ENCODE results near the gene SYNGAP1. TPM values are rescaled to one million over a fixed set of nuclear protein-coding genes. Genes with fewer than 3 reads are reported as not detected.

The SYNGAP1 gene
- 1.5 and 2.6 TPM in 2 replicates for total RNA-seq

DNA sequence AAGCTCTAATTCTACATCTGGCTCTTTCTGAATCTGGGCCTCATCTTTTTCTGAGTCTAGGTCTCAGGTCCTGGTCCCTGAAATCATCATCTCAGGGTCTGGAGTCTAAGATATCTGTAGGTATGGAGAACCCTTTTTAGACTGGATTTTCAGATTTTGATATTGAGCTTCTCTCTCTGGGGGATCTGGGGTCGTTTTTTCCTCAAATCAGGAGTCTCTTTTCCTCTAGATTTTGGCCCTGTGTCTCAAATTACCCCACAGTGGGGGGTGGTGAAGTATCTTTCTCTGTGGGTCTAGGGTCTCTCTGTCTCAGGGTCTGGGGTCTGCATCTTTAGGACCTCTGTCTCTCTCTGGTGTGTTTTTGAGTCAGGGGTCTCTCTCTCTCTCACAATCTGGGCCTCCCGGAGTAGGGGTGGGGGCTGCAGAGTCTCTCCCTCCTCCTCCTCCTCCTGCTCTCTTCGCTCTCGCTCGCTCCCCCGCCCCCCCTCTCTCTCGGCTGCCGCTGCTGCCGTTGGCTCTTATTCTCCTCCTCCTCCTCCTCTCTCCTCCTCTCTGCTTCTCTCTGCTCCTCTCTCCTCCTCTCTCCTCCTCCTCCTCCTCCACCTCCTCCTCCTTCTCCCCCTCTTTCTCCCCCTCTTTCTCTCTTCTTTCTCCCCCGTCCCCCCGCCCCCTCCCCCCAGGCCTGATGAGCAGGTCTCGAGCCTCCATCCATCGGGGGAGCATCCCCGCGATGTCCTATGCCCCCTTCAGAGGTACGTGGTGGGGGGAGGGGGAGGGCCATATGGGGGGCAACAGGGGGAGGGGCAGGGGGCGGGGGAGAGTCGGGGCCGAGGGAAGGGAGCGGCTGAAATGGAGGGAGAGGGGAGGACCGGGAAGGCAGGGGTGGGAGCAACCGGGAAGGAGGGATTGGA lies at the start of gene SYNGAP1:
Gene SYNGAP1, plus strand, starts transcription at position 486 of the 911 bp plus-strand sequence. Its CDS starts 200 bp downstream, at position 686.

DNA sequence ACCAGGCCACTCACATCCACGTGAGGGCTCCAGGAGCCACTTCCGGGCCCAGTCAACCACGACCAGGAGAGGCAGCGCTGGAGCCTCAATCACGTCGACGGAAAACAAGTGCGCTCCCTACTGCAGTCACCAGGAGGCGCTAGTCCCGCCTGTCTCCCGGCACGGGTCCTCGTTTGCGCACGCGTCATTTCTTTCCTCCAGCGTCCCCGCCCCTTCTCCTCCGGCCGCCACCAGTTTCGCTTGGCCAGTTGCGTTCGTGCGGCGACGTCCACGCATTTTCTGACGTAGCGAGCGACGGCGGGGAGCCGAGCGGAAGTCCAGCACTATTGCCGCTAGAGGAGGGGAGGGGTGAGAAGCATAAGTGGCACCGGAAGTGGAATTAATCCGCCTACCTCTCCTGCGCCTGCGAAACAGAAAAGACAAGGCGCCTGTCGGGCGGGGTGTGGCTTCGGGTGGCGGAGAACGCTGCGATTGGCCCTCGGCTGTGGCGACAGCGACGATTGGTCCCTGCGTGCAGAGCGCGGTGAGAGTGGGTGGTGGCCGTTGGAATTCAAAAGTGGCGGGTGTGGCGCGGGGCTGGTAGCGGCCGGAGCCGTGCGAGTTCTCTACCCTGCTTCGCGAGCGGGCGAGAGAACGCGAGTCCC lies 28.5 kb upstream of the SYNGAP1 start, which contains the start of gene KIFC1:
Gene KIFC1, plus strand, starts transcription at position 546 of the 644 bp plus-strand sequence. CDS start 163 bp downstream, outside the sequence.

DNA sequence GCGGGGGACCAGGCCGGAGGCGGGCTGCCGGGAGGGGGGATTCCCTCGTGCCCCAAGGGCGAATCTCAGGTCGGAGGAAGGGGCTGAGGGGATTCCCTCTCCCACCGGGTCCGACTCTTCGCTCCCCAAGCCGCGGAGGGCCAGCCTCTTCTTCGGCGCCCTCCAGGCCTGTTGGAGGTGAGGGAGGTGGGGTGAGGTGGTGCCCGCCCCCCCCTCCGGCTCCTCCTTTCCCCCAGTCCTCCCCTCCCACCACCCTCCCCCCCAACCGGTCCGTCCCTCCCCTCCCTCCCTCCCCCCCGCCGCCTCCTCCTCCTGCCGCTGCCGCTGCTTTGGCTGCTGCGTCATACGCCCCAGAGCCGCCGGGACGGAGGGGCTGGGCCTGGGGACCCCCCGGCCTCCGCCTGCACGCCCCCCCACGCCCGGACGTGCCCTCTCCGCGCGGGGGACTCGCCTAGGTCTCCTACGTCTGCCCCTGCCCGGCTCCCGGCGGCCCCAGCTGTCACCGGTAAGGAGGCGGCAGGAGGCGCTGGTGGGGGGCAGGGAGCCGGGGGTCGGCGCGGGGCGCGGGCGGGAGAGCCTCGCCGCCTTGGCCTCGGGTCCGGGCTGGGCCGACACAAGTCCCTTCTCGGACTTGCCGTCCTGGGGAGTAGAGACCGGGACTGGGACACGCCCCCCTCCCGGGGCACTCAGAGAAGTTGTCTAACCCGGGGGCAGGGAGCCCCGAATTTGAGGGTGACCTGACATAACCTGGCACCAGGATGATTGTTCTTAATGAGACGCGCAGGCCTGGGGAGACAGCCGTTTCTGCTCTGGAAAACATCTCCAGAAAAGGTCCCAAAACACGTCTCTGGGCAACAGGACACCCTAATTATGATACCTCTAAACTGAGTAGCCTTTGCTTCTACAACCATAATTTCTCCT lies 8.9 kb upstream of the SYNGAP1 start, which contains the start of gene PHF1:
Gene PHF1, plus strand, starts transcription at position 304 of the 921 bp plus-strand sequence. CDS start 1,250 bp downstream, outside the sequence.

DNA sequence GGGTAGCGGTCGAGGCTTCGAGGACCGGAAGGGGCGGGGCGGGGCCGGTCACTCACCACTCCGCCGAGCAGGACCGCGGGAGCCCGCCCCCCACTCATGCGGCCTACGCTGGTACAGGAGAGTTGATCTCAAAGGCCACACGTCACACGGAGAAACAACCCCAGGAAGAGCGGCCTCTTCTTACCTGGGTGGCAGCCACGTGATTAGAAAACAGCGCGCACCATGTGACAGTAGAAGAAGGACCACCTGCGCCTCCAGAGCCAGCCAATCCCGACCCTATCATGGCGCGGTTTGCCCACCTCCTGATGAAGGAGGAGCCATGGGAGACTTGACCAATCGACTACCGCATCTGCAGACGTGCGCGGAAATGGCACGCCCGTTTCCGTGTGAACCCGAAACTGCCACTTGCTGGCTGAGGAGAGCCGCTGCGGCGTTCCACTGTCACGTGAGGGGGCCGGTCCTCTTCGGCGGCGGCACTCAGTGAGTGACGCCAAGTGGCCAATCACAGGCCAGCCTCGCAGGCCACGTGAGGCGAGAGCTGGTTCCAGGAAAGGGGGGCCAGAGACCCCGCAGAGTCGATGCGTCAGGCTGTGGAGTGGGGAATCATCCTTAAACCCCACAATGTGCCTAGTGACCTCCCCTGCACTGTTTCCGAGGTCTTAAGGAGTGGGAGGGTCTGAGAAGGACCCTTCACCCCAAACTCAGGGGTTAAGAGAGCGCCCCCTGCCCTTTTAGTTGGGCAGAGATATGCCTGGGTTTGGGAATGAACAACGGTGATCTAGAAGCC lies 1.8 kb upstream of the SYNGAP1 start, which contains the start of gene CUTA:
Gene CUTA, minus strand, starts transcription at position 205 of the 787 bp plus-strand sequence. Its CDS starts 107 bp downstream, at position 98.

DNA sequence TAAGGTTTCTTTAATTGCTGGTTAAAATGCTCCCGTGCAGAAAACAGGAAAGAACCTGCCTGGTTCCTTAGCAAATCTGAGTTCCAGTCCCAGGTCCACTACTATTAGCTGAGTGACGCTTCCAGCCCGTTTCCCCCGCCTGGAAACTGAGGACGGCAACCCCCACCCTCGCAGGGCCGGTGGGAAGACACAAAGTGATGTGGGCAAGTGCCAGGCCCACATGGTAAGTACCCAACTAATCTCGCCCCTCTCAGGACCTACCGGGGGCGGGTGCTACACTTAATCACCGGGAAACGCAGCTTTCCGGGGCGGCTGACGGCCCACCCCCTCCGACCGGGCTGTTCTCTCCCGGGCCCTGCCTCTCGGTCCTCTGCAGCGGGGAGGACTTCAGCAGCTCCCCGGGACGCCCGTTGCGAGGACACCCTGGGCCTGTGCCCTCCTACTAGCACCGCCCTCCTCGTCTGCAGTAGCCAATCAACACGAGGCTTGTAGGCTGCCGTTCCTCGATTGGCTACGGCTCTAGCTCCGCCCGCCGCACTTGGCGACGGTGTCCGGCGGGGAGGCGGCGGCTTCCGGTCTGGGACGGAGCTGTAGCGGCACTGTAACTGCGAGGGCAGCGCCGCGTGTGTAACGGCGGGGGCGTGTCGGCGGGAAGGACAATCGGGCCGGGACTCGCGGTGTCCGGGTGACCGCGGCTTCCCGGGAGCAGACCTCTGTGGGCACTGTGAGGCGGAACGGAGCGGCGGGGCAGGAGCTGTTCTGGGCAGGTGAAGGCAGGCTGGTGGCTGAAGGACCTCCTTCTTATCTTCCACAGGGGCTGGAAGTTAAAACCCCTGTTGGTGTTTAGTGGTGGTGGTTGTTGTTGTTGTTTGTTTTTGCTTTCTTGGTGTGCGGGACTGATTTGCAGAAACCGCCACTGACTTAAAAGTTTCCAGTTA lies 34.4 kb downstream of the SYNGAP1 start, which contains the start of gene ZBTB9:
Gene ZBTB9, plus strand, starts transcription at position 568 of the 938 bp plus-strand sequence. CDS start 525 bp downstream, outside the sequence.

Other genes with a start within 250 kb of the SYNGAP1 start
- 0.16 and 0.38 TPM in 2 replicates for gene COL11A2, start 227.6 kb upstream of the SYNGAP1 start, total RNA-seq
- 15.4 and 26.1 TPM in 2 replicates for gene RXRB, start 219.4 kb upstream of the SYNGAP1 start, total RNA-seq
- 72.4 and 109 TPM in 2 replicates for gene SLC39A7, start 219.2 kb upstream of the SYNGAP1 start, total RNA-seq
- gene HSD17B8, start 215.4 kb upstream of the SYNGAP1 start, total RNA-seq = 8.1 and 11.0 TPM in 2 replicates
- 21.0 and 31.4 TPM in 2 replicates for gene RING1, start 211.6 kb upstream of the SYNGAP1 start, total RNA-seq
- 27.5 and 44.3 TPM in 2 replicates for gene VPS52, start 148.2 kb upstream of the SYNGAP1 start, total RNA-seq
- 3,373 and 4,771 TPM in 2 replicates for gene RPS18, start 148.0 kb upstream of the SYNGAP1 start, total RNA-seq
- gene B3GALT4, start 142.9 kb upstream of the SYNGAP1 start, total RNA-seq = 4.8 and 10.0 TPM in 2 replicates
- 59.7 and 74.5 TPM in 2 replicates for gene WDR46, start 130.8 kb upstream of the SYNGAP1 start, total RNA-seq
- gene PFDN6, start 130.5 kb upstream of the SYNGAP1 start, total RNA-seq = 34.9 and 35.5 TPM in 2 replicates
- 39.8 and 52.5 TPM in 2 replicates for gene RGL2, start 121.1 kb upstream of the SYNGAP1 start, total RNA-seq
- 67.3 and 138 TPM in 2 replicates for gene TAPBP, start 106.0 kb upstream of the SYNGAP1 start, total RNA-seq
- gene ZBTB22, start 102.3 kb upstream of the SYNGAP1 start, total RNA-seq = 13.4 and 21.8 TPM in 2 replicates
- 43.7 and 69.9 TPM in 2 replicates for gene DAXX, start 97.1 kb upstream of the SYNGAP1 start, total RNA-seq
- gene KIFC1, start 28.2 kb upstream of the SYNGAP1 start, total RNA-seq = 14.0 and 25.6 TPM in 2 replicates
- 9.4 and 16.7 TPM in 2 replicates for gene PHF1, start 9.1 kb upstream of the SYNGAP1 start, total RNA-seq
- gene CUTA, start 2.0 kb upstream of the SYNGAP1 start, total RNA-seq = 52.1 and 53.3 TPM in 2 replicates
- 5.7 and 8.3 TPM in 2 replicates for gene ZBTB9, start 34.5 kb downstream of the SYNGAP1 start, total RNA-seq
- gene BAK1, start 160.2 kb downstream of the SYNGAP1 start, total RNA-seq = 16.5 and 21.7 TPM in 2 replicates
- 29.8 and 32.3 TPM in 2 replicates for gene ITPR3, start 201.3 kb downstream of the SYNGAP1 start, total RNA-seq

Measured in bladder microvascular endothelial cell (primary cell).